ENCODE results near the gene LIMA1. TPM values are rescaled to one million over a fixed set of nuclear protein-coding genes. Genes with fewer than 3 reads are reported as not detected.
"Not testable (repeated sequence)": the region's sequence is repeated elsewhere in the genome, so short reads cannot be mapped to it uniquely, and the experiment has no call there.

The LIMA1 gene
- total and polyA plus RNA-seq, 5 donors from 2014 or later: 14.3 to 19.3 (median 18.6) TPM

- Histone ChIP-seq H3K4me1 (ENCODE audit: control insufficient read depth, insufficient read depth, low read length, poor library complexity, severe bottlenecking) (no peaks in the 10 kb centered on the region), H3K27ac (ENCODE audit: insufficient read depth, low read length, poor library complexity, severe bottlenecking) (no peak overlapping the region), H3K9me3 (ENCODE audit: control insufficient read depth in 2 of 2, low read length in 2 of 2) (no peaks in the 10 kb centered on the region), H3K36me3 (ENCODE audit: control insufficient read depth, insufficient read depth, low read length) (no peaks in the 10 kb centered on the region), H3K4me3 (ENCODE audit: low read depth, low read length) (no peak overlapping the region), H3K27me3 (ENCODE audit: control insufficient read depth, insufficient read depth, low read length) (no peaks in the 10 kb centered on the region)
- Mint-ChIP-seq H3K27ac (no peak overlapping the region), H3K27me3 (peaks cover 11% of the 10 kb centered on the region), H3K9me3 (no peaks in the 10 kb centered on the region), H3K4me1 (peaks cover 3 to 11% (median 5%) of the 10 kb centered on the region in 4 donors), H3K4me3 (no peak overlapping the region), H3K36me3 (no peaks in the 10 kb centered on the region)
- DNase-seq: no peak
- ATAC-seq (ENCODE audit: low read depth in 2 of 2): no peak
These were observed 26.6 kb downstream of the LIMA1 start for GRCh38 chr12:50256761-50257160.

- ATAC-seq (ENCODE audit: low read depth in 2 of 2) (no peak), DNase-seq (no peak)
- H3K36me3 ChIP-seq (ENCODE audit: control insufficient read depth, insufficient read depth, low read length): no peaks in the 10 kb centered on the region
- no peak overlapping the region for H3K4me3 ChIP-seq (ENCODE audit: low read depth, low read length)
- H3K27me3 Mint-ChIP-seq: no peaks in the 10 kb centered on the region
- no peak overlapping the region for H3K4me3 Mint-ChIP-seq
- H3K4me1 ChIP-seq (ENCODE audit: control insufficient read depth, insufficient read depth, low read length, poor library complexity, severe bottlenecking): no peaks in the 10 kb centered on the region
- H3K4me1 Mint-ChIP-seq: peaks cover 5 to 12% (median 5%) of the 10 kb centered on the region in 4 donors
- H3K9me3 ChIP-seq (ENCODE audit: control insufficient read depth in 2 of 2, low read length in 2 of 2): no peaks in the 10 kb centered on the region
- no peaks in the 10 kb centered on the region for H3K27me3 ChIP-seq (ENCODE audit: control insufficient read depth, insufficient read depth, low read length)
- no peak overlapping the region for H3K27ac Mint-ChIP-seq
- H3K27ac ChIP-seq (ENCODE audit: insufficient read depth, low read length, poor library complexity, severe bottlenecking): no peak overlapping the region
- H3K9me3 Mint-ChIP-seq: no peaks in the 10 kb centered on the region
- H3K36me3 Mint-ChIP-seq: peaks cover 4% of the 10 kb centered on the region
These were observed 30.2 kb downstream of the LIMA1 start for GRCh38 chr12:50252977-50253602.

GRCh38 chr12:50251619-50252252 lies 31.6 kb downstream of the LIMA1 start:
- Histone ChIP-seq H3K27me3 (ENCODE audit: control insufficient read depth, insufficient read depth, low read length) (no peaks in the 10 kb centered on the region), H3K27ac (ENCODE audit: insufficient read depth, low read length, poor library complexity, severe bottlenecking) (no peak overlapping the region), H3K4me1 (ENCODE audit: control insufficient read depth, insufficient read depth, low read length, poor library complexity, severe bottlenecking) (no peaks in the 10 kb centered on the region), H3K9me3 (ENCODE audit: control insufficient read depth in 2 of 2, low read length in 2 of 2) (no peaks in the 10 kb centered on the region), H3K4me3 (ENCODE audit: low read depth, low read length) (no peak overlapping the region), H3K36me3 (ENCODE audit: control insufficient read depth, insufficient read depth, low read length) (no peaks in the 10 kb centered on the region)
- Mint-ChIP-seq H3K27me3 (no peaks in the 10 kb centered on the region), H3K9me3 (no peaks in the 10 kb centered on the region), H3K27ac (no peak overlapping the region), H3K4me1 (peaks cover 5 to 12% (median 7%) of the 10 kb centered on the region in 4 donors), H3K4me3 (no peak overlapping the region), H3K36me3 (peaks cover 4% of the 10 kb centered on the region)
- peak in 1 of 3 donors; percentile 27 for DNase-seq
- no peak for ATAC-seq (ENCODE audit: low read depth in 2 of 2)

GRCh38 chr12:50249464-50250182 lies 33.7 kb downstream of the LIMA1 start:
- no peak overlapping the region for H3K27ac Mint-ChIP-seq
- Histone ChIP-seq H3K4me1 (ENCODE audit: control insufficient read depth, insufficient read depth, low read length, poor library complexity, severe bottlenecking) (no peaks in the 10 kb centered on the region), H3K9me3 (ENCODE audit: control insufficient read depth in 2 of 2, low read length in 2 of 2) (no peaks in the 10 kb centered on the region), H3K27me3 (ENCODE audit: control insufficient read depth, insufficient read depth, low read length) (no peaks in the 10 kb centered on the region), H3K4me3 (ENCODE audit: low read depth, low read length) (no peak overlapping the region), H3K36me3 (ENCODE audit: control insufficient read depth, insufficient read depth, low read length) (no peaks in the 10 kb centered on the region), H3K27ac (ENCODE audit: insufficient read depth, low read length, poor library complexity, severe bottlenecking) (no peak overlapping the region)
- no peak overlapping the region for H3K4me3 Mint-ChIP-seq
- H3K36me3 Mint-ChIP-seq: peaks cover 16% of the 10 kb centered on the region
- ATAC-seq (ENCODE audit: low read depth in 2 of 2) (no peak), DNase-seq (no peak)
- H3K9me3 Mint-ChIP-seq: no peaks in the 10 kb centered on the region
- no peaks in the 10 kb centered on the region for H3K27me3 Mint-ChIP-seq
- peaks cover 7 to 12% (median 9%) of the 10 kb centered on the region in 4 donors for H3K4me1 Mint-ChIP-seq

- DNase-seq (no peak), ATAC-seq (ENCODE audit: low read depth in 2 of 2) (no peak)
- no peak overlapping the region for H3K27ac ChIP-seq (ENCODE audit: insufficient read depth, low read length, poor library complexity, severe bottlenecking)
- Mint-ChIP-seq H3K36me3 (peaks cover 17% of the 10 kb centered on the region), H3K9me3 (no peaks in the 10 kb centered on the region), H3K4me3 (no peak overlapping the region), H3K27me3 (no peaks in the 10 kb centered on the region), H3K27ac (peak overlapping the region in 1 of 3 donors; percentile 66), H3K4me1 (peaks cover 5 to 10% (median 6%) of the 10 kb centered on the region in 4 donors)
- H3K4me1 ChIP-seq (ENCODE audit: control insufficient read depth, insufficient read depth, low read length, poor library complexity, severe bottlenecking): no peaks in the 10 kb centered on the region
- no peak overlapping the region for H3K4me3 ChIP-seq (ENCODE audit: low read depth, low read length)
- no peaks in the 10 kb centered on the region for H3K27me3 ChIP-seq (ENCODE audit: control insufficient read depth, insufficient read depth, low read length)
- H3K36me3 ChIP-seq (ENCODE audit: control insufficient read depth, insufficient read depth, low read length): no peaks in the 10 kb centered on the region
- H3K9me3 ChIP-seq (ENCODE audit: control insufficient read depth in 2 of 2, low read length in 2 of 2): no peaks in the 10 kb centered on the region
These were observed 34.4 kb downstream of the LIMA1 start for GRCh38 chr12:50248883-50249282.

GRCh38 chr12:50248411-50248810 lies 34.9 kb downstream of the LIMA1 start:
- ATAC-seq (ENCODE audit: low read depth in 2 of 2) (no peak), DNase-seq (no peak)
- Mint-ChIP-seq H3K4me3 (no peak overlapping the region), H3K36me3 (peaks cover 17% of the 10 kb centered on the region), H3K27ac (no peak overlapping the region), H3K9me3 (no peaks in the 10 kb centered on the region), H3K4me1 (peaks cover 4 to 10% (median 5%) of the 10 kb centered on the region in 4 donors), H3K27me3 (no peaks in the 10 kb centered on the region)
- Histone ChIP-seq H3K9me3 (ENCODE audit: control insufficient read depth in 2 of 2, low read length in 2 of 2) (no peaks in the 10 kb centered on the region), H3K27me3 (ENCODE audit: control insufficient read depth, insufficient read depth, low read length) (no peaks in the 10 kb centered on the region), H3K27ac (ENCODE audit: insufficient read depth, low read length, poor library complexity, severe bottlenecking) (no peak overlapping the region), H3K4me3 (ENCODE audit: low read depth, low read length) (no peak overlapping the region), H3K36me3 (ENCODE audit: control insufficient read depth, insufficient read depth, low read length) (no peaks in the 10 kb centered on the region), H3K4me1 (ENCODE audit: control insufficient read depth, insufficient read depth, low read length, poor library complexity, severe bottlenecking) (no peaks in the 10 kb centered on the region)

GRCh38 chr12:50247665-50248064 lies 35.7 kb downstream of the LIMA1 start:
- H3K36me3 Mint-ChIP-seq: peaks cover 17% of the 10 kb centered on the region
- ATAC-seq (ENCODE audit: low read depth in 2 of 2); H3K4me3 Mint-ChIP-seq; H3K27me3 ChIP-seq (ENCODE audit: control insufficient read depth, insufficient read depth, low read length); H3K4me1 ChIP-seq (ENCODE audit: control insufficient read depth, insufficient read depth, low read length, poor library complexity, severe bottlenecking); DNase-seq; H3K9me3 Mint-ChIP-seq; H3K9me3 ChIP-seq (ENCODE audit: control insufficient read depth in 2 of 2, low read length in 2 of 2); H3K4me3 ChIP-seq (ENCODE audit: low read depth, low read length); H3K36me3 ChIP-seq (ENCODE audit: control insufficient read depth, insufficient read depth, low read length); H3K27ac Mint-ChIP-seq; H3K27me3 Mint-ChIP-seq; H3K27ac ChIP-seq (ENCODE audit: insufficient read depth, low read length, poor library complexity, severe bottlenecking); H3K4me1 Mint-ChIP-seq: not testable (repeated sequence)

Measured in CD4-positive, CD25-positive, alpha-beta regulatory T cell (primary cell).